Effector memory CD8-positive, alpha-beta T cell (primary cell): Measurements from ENCODE around the gene FEM1C.
"Not testable (repeated sequence)": the region's sequence is repeated elsewhere in the genome, so short reads cannot be mapped to it uniquely, and the experiment has no call there.

Experiments
- ATAC-seq: fragments of 150-1000 bp; cut with Tn5 transposase; replicated peaks from 2 replicates; pipeline ENCODE4 v1.10.0; 2021; ENCODE audit warnings: mild to moderate bottlenecking, moderate library complexity
- DNase-seq, 3 experiments: peaks; one replicate each; pipeline ENCODE4 v3.0.0; 2021
- H3K27ac Mint-ChIP-seq, 2 donors: one replicate each; pipeline ENCODE4 v1.8.0; 2022; ENCODE audit warnings: mild to moderate bottlenecking in 2 of 2, mixed read lengths in 2 of 2, moderate library complexity in 2 of 2
- H3K27me3 Mint-ChIP-seq, 2 donors: one replicate each; pipeline ENCODE4 v1.8.0; 2022; ENCODE audit warnings: mixed read lengths in 2 of 2
- H3K36me3 Mint-ChIP-seq: one replicate; pipeline ENCODE4 v1.8.0; 2022; ENCODE audit warnings: mild to moderate bottlenecking, moderate library complexity, mixed read lengths; ENCODE audit not compliant: insufficient read depth
- H3K4me1 Mint-ChIP-seq, 2 donors: one replicate each; pipeline ENCODE4 v1.8.0; 2022; ENCODE audit warnings: low read depth in 2 of 2, mixed read lengths in 2 of 2
- H3K4me3 Mint-ChIP-seq, 2 donors: one replicate each; pipeline ENCODE4 v1.8.0; 2022; ENCODE audit warnings: mild to moderate bottlenecking in 2 of 2, mixed read lengths in 2 of 2, moderate library complexity in 2 of 2
- H3K9me3 Mint-ChIP-seq, 2 donors: one replicate each; pipeline ENCODE4 v1.8.0; 2022; ENCODE audit warnings: mixed read lengths in 2 of 2

The FEM1C gene

DNA sequence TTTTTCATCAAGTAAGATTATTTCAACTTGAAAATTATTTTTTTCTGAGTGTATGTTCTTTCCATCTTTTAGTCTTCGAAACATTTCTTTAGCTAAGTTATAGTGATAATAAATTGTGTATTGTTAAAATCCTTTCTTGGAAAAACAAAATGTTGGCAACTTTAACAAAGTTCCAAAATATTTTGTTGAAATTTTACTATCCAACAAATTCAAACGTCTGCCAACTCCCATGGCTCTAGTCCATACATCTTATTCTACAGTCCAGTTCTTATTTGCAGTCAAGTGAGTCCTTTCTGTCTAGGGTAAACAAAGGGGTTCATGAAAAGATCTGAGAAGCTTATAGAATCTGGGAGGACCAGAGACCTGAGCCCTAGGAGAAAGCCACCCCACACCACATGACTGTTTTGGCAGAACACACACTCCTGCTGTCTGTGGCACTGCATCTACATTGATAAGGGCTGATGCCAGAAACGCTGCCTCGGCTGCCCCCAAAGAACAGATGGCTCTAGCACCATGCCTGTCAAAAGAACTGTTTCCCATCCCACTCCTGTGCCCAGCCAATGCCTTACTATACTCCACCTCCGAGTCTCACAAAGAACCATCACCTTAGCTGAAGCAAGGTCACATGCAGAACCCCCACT is 47.5 kb downstream of the FEM1C start:
- no peaks in the 10 kb centered on the region for H3K9me3 Mint-ChIP-seq

DNA sequence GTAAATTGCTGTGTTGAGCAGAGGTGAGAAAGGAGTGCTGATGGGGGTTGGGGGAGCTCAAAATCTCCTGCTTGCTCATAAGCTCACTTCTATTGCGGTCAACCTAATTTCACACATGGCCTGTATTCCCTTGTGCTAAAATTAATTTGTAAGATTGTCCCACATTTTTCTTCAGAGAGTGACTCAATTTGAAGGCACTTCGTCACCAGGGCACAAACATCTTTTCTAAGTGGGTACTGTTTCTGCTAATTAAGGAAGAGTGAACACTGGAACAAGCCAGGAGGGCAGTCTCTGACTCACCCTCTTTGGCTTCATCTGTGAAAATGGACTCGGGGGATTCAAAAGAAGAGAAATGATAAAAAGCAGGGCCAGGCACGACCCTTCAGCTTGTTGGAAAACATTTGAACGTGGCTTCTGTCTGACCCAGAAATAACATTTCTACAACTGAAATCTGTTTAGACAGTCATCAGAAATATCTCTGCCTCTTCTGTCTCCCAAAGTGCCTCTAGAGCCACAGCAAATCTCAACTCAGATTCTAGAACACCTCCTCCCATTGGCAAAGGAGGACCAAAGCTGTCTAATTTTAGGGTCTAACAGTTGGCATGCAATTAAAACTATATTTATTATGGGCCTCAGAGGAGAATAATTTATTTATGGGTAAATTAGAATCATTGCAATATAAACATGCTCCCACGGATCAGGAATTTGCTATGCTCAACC is 49.8 kb downstream of the FEM1C start:
- H3K27ac Mint-ChIP-seq = no peak overlapping the region
- peaks cover 0 to 7% of the 10 kb centered on the region in 2 donors for H3K4me1 Mint-ChIP-seq
- H3K9me3 Mint-ChIP-seq = no peaks in the 10 kb centered on the region
- H3K36me3 Mint-ChIP-seq = no peaks in the 10 kb centered on the region
- H3K27me3 Mint-ChIP-seq = peaks cover 25 to 42% of the 10 kb centered on the region in 2 donors
- no peak for DNase-seq
- H3K4me3 Mint-ChIP-seq = no peak overlapping the region
- no peak for ATAC-seq

More for the DNA sequence above, 47.5 kb downstream of the FEM1C start:
- H3K36me3 Mint-ChIP-seq = no peaks in the 10 kb centered on the region
- H3K4me3 Mint-ChIP-seq = no peak overlapping the region
- H3K27me3 Mint-ChIP-seq = peaks cover 25 to 34% of the 10 kb centered on the region in 2 donors
- no peak overlapping the region for H3K27ac Mint-ChIP-seq
- no peak for DNase-seq
- peaks cover 0 to 7% of the 10 kb centered on the region in 2 donors for H3K4me1 Mint-ChIP-seq
- ATAC-seq = no peak

DNA sequence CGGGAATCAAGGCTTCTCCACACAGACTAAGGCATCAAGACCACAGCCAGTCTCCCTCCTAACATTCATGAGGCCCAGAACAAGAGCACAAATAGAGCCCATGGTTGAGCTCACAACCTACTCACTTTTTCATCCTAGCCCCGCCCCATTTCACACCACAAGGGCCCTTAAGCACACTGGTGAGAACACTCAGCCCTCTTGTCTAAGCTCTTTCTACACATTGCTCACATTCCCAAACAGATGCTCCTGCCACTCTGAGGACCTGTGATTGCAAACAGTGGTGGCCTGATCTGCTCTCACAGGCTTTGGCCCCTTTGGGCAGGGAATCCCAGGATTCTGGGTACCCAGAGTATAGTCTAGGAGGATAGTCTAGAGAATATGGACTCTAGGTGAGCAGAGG is 54.0 kb downstream of the FEM1C start:
- no peak for ATAC-seq
- H3K4me3 Mint-ChIP-seq = no peak overlapping the region
- H3K27me3 Mint-ChIP-seq = peaks cover 20 to 42% of the 10 kb centered on the region in 2 donors
- no peak for DNase-seq
- no peaks in the 10 kb centered on the region for H3K9me3 Mint-ChIP-seq
- H3K4me1 Mint-ChIP-seq = peaks cover 0 to 7% of the 10 kb centered on the region in 2 donors
- H3K27ac Mint-ChIP-seq = no peak overlapping the region
- H3K36me3 Mint-ChIP-seq = no peaks in the 10 kb centered on the region

DNA sequence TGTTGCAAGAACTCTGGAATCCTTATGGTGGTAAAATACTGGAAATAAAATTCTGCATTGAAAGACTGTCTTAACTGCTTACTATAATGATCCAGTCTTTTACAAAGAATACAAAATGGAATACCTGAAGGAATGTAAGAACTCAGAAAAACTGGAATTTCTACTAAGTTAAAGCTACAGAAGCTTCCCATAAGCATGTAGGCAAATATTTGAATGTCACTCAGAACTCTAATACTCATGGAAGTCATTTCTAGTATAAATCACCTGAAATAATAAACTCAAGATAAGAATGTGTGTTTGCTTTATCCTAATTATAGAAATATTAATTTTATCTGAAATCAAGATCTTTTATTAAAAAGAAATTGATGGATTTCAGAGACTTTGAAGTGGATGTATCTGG is 54.8 kb downstream of the FEM1C start:
- Mint-ChIP-seq H3K27me3 (peaks cover 20 to 37% of the 10 kb centered on the region in 2 donors), H3K4me3 (no peak overlapping the region), H3K4me1 (peaks cover 0 to 7% of the 10 kb centered on the region in 2 donors), H3K9me3 (no peaks in the 10 kb centered on the region), H3K36me3 (no peaks in the 10 kb centered on the region), H3K27ac (no peak overlapping the region)
- DNase-seq = no peak
- ATAC-seq = no peak

DNA sequence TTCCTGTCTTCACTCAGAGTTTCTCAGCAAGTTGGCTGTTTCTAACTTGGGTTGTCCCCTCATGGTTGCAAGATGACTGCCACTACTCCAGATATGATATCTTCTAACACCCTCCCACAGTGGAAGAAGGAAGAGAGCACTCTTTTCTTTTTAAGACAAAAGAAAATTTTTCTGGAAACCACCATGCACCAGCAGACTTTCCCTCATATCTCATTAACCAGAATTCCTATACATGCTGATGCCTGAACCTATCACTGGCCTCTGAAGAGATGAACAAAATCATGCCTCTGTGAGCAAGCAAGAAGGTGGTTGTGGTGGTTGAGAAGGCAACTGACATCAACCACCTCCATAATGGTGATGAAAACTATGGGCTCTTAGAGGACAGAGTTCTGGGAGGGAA is 56.8 kb downstream of the FEM1C start:
- Mint-ChIP-seq H3K9me3 (no peaks in the 10 kb centered on the region), H3K4me3 (no peak overlapping the region), H3K27me3 (peaks cover 3 to 17% of the 10 kb centered on the region in 2 donors), H3K27ac (no peak overlapping the region), H3K4me1 (no peaks in the 10 kb centered on the region), H3K36me3 (no peaks in the 10 kb centered on the region)
- ATAC-seq = no peak
- DNase-seq = no peak

DNA sequence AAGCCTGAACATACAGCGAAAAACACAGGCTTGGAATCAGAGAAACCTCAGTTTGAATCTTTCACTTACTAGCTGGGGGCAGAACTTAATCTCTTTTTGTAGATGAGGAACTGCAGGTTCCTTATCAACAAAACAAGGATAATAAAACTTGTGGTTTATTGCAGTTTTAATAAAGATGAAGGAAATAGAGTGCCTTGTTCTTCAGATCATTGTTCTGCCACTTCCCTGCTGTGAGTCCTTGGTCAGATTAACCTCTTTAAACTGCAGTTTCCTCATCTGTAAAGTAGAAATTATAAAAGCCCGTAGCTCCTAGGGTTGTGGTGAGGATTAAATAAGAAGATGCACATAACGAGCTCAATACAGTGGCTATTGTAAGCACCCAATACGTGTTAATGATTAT is 57.4 kb downstream of the FEM1C start:
- Mint-ChIP-seq H3K4me3 (no peak overlapping the region), H3K27ac (no peak overlapping the region), H3K27me3 (peaks cover 0 to 17% of the 10 kb centered on the region in 2 donors), H3K36me3 (no peaks in the 10 kb centered on the region), H3K9me3 (no peaks in the 10 kb centered on the region), H3K4me1 (no peaks in the 10 kb centered on the region)
- DNase-seq = no peak
- ATAC-seq = no peak

DNA sequence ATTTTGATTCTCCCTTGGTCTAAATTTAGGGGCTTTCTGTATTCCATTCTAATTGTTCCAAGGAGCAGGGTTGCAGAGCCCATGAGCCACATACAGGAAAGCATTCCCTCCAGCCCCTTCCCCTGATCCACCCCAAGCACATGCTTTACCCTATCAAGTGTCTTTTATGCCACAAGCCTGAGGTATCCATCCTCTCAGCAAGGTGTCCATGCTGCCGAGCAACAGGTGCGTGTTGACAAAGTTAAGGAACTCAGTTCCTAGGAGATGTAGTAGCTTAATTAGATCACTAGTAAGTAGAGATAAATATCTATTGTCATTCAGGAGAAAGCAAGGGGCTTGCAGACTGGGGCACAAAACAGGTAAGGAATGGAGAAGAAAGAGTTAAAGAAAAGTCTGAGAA is 57.8 kb downstream of the FEM1C start:
- Mint-ChIP-seq H3K27ac (no peak overlapping the region), H3K4me3 (no peak overlapping the region), H3K27me3 (peaks cover 0 to 14% of the 10 kb centered on the region in 2 donors), H3K4me1 (no peaks in the 10 kb centered on the region), H3K9me3 (no peaks in the 10 kb centered on the region), H3K36me3 (no peaks in the 10 kb centered on the region)
- no peak for DNase-seq
- no peak for ATAC-seq

DNA sequence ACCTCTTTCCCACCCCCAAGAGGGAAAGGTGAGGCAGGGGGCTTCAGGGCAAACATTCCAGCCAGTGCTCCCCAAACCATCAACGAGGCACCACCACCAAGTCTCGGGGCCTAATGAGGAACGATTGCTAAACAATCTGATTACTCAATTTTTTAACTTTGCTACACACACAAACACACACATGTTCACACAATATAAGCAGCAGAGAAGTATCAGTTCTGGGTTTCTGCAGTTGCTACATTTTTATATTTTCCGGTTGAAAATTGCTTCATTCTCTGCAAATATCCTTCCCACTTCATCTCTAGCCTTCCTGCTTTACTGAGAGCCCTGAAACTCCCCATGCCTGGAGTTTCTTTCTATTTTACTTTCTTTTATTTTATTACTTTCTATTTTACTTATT is 60.2 kb downstream of the FEM1C start:
- Mint-ChIP-seq H3K36me3 (no peaks in the 10 kb centered on the region), H3K4me1 (no peaks in the 10 kb centered on the region), H3K4me3 (no peak overlapping the region), H3K9me3 (no peaks in the 10 kb centered on the region), H3K27ac (no peak overlapping the region), H3K27me3 (peaks cover 11 to 22% of the 10 kb centered on the region in 2 donors)
- ATAC-seq (no peak), DNase-seq (no peak)

DNA sequence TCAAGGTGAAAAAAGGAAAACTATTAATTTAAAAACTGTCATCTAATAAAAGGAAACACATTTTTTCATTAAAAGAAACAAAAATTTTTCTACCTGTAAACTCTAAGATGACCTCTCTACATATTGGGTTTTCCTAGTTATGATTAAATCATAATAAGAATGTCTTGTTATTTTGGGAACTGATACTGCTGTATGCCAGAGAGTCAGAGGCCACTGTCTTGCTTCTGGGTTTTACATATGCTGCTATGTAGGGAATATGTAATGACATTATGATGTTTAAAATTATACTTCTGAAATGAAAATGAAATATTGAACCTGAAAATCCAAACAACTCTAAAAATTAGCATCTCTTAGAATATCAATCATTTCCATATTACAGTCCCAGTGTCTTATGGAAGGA is 63.7 kb downstream of the FEM1C start:
- Mint-ChIP-seq H3K9me3 (no peaks in the 10 kb centered on the region), H3K27ac (no peak overlapping the region), H3K36me3 (no peaks in the 10 kb centered on the region), H3K27me3 (peaks cover 43 to 50% of the 10 kb centered on the region in 2 donors), H3K4me1 (no peaks in the 10 kb centered on the region), H3K4me3 (no peak overlapping the region)
- DNase-seq (no peak), ATAC-seq (no peak)

DNA sequence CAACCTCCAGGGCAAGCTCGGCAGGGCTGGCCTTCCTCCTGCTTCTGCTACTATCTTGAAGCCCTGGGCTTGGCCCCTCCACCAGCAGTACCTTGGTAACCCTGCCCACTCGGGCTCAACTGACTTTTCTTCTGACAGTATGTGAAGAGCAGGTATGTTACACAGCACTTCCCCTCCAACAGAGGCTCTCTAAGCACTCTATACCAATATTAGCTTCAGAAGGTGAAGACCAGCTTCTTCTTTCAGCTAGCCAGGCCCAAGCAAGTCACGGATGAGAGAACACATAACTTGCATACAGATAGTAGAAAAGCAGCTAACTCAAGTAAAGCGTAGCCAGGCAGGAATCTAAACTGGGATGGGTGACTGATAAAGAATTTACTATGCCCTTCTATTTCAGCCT is 64.3 kb downstream of the FEM1C start:
- H3K27ac Mint-ChIP-seq = no peak overlapping the region
- no peaks in the 10 kb centered on the region for H3K9me3 Mint-ChIP-seq
- DNase-seq (no peak), ATAC-seq (no peak)
- H3K36me3 Mint-ChIP-seq = no peaks in the 10 kb centered on the region
- H3K4me3 Mint-ChIP-seq = no peak overlapping the region
- peaks cover 45 to 52% of the 10 kb centered on the region in 2 donors for H3K27me3 Mint-ChIP-seq
- H3K4me1 Mint-ChIP-seq = no peaks in the 10 kb centered on the region

DNA sequence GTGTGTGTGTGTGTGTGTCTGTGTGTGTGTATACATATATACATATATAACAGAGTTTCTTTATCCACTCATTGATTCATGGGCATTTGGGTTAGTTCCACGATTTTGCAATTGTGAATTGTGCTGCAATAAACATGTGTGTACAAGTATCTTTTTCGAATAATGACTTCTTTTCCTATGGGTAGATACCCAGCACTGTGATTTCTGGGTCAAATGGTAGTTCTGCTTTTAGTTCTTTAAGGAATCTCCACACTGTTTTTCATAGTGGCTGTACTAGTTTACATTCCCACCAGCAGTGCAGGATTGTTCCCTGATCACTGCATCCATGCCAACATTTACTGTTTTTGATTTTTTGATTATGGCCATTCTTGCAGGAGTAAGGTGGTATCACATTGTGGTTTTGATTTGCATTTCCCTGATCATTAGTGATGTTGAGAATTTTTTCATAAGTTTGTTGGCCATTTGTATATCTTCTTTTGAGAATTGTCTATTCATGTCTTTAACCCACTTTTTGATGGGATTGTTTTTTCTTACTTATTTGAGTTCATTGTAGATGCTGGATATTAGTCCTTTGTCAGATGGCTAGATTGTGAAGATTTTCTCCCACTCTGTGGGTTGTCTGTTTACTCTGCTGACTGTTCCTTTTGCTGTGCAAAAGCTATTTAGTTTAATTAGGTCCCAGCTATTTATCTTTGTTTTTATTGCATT is 65.3 kb downstream of the FEM1C start:
- not testable (repeated sequence) for H3K9me3 Mint-ChIP-seq, H3K27ac Mint-ChIP-seq, H3K4me1 Mint-ChIP-seq, H3K4me3 Mint-ChIP-seq, H3K36me3 Mint-ChIP-seq, DNase-seq, ATAC-seq
- H3K27me3 Mint-ChIP-seq = peaks cover 45 to 52% of the 10 kb centered on the region in 2 donors

DNA sequence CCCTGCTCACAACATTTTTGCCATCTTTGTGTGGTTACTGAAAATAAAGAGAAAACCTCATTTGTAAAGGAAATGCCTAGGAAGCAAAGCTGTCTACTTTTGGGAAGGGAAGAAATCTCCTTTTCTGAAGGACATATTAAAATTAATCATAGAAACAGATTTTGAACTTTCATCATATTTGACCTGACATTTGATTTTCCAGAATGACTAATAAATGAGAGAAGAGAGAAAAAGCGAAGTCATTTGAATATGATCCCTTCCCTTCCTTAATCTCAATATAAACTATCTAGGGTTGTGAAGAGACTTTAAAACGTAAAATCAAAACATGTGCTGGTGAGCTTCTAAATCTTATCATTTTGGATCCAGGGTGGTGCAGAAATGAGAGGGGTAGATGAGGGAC is 66.3 kb downstream of the FEM1C start:
- H3K9me3 Mint-ChIP-seq = no peaks in the 10 kb centered on the region
- H3K36me3 Mint-ChIP-seq = no peaks in the 10 kb centered on the region
- DNase-seq = no peak
- H3K4me1 Mint-ChIP-seq = no peaks in the 10 kb centered on the region
- no peak overlapping the region for H3K4me3 Mint-ChIP-seq
- ATAC-seq = no peak
- H3K27me3 Mint-ChIP-seq = peaks cover 45 to 52% of the 10 kb centered on the region in 2 donors
- no peak overlapping the region for H3K27ac Mint-ChIP-seq

DNA sequence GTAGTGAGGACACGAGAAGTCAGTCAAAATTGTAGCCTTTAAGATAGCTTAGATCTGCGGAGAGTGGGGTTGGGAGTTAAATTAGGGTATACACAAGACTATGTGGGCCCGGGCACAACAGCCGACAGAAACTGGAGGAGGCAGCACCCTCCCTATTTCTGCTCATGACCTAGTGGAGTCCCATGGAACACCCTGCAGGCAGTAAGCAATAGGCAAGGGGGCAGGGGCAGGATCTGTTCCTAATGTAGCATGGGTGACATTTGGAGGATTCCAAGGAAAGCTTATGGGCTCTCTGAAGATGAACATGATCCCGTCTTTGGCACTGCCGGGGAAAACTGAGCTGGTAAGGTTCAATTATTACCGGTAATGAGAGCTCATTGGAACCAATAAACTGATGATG is 67.0 kb downstream of the FEM1C start:
- Mint-ChIP-seq H3K4me1 (no peaks in the 10 kb centered on the region), H3K27me3 (peaks cover 45 to 52% of the 10 kb centered on the region in 2 donors)
- no peak for DNase-seq

DNA sequence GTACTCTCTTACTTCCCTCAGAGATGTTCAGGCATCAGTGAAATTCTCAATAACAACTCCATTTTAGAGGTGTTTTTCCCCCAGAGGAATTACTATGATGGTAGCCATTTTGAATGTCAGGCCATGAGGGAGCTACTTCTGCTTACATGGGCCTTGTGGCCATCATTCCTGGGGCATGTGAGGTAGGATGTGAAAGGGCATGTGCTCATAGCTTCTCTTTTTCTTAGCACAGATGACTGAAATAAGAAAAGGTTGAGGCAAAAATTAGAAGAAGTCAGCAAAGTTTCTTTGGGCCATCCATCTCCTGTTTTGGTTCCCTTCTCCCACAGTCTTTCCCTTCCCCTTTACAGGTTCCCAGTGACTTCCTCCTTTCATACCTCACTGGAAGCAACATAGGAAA is 68.8 kb downstream of the FEM1C start:
- ATAC-seq (no peak), DNase-seq (no peak)
- Mint-ChIP-seq H3K4me1 (no peaks in the 10 kb centered on the region), H3K4me3 (no peak overlapping the region), H3K36me3 (peaks cover 3% of the 10 kb centered on the region), H3K9me3 (no peaks in the 10 kb centered on the region), H3K27ac (no peak overlapping the region), H3K27me3 (peaks cover 45 to 52% of the 10 kb centered on the region in 2 donors)

More for the DNA sequence above, 67.0 kb downstream of the FEM1C start:
- no peak overlapping the region for H3K4me3 Mint-ChIP-seq
- ATAC-seq = no peak
- H3K36me3 Mint-ChIP-seq = peaks cover 1% of the 10 kb centered on the region
- H3K27ac Mint-ChIP-seq = no peak overlapping the region
- H3K9me3 Mint-ChIP-seq = no peaks in the 10 kb centered on the region
